Measurements from ENCODE around the gene FNBP1.

FNBP1 gene

DNA sequence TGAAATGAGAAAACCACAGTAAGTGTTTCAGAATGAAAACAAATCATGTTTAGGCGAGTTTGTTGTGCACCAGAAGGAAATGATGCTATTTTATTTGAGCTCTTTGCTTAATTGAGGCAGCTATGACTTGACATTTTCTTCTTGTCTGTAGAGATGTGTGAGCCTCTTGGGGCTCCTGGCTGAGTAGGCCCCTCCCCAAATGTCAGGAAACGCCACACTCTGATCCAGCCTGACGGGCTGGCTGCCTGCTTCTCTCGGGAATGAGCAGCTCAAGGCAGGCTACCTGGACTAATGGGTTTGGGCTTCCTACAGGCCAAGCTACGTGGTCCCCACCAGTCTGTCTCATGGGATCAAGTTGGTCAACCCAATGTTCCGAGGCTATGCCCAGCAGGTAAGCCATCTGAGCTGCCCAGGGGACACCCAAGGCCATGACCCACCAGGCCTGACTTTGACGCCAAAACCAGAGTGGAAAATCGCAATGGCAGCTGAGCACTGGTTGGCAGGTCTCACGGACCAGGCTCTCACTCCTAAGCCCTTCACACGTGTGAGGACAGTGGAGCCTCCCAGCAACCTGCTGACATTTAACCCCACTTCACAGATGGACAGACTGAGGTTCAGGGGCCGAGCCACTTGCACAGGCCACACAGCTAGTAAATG lies 177.9 kb downstream of the FNBP1 start:
- H3K4me3 ChIP-seq (ENCODE audit: low read length): no peak overlapping the region
- TF ChIP-seq, protein P1, sequence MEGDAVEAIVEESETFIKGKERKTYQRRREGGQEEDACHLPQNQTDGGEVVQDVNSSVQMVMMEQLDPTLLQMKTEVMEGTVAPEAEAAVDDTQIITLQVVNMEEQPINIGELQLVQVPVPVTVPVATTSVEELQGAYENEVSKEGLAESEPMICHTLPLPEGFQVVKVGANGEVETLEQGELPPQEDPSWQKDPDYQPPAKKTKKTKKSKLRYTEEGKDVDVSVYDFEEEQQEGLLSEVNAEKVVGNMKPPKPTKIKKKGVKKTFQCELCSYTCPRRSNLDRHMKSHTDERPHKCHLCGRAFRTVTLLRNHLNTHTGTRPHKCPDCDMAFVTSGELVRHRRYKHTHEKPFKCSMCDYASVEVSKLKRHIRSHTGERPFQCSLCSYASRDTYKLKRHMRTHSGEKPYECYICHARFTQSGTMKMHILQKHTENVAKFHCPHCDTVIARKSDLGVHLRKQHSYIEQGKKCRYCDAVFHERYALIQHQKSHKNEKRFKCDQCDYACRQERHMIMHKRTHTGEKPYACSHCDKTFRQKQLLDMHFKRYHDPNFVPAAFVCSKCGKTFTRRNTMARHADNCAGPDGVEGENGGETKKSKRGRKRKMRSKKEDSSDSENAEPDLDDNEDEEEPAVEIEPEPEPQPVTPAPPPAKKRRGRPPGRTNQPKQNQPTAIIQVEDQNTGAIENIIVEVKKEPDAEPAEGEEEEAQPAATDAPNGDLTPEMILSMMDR (conservative IDR thresholded peaks at IDR 0.05; ENCODE audit: low read depth, low read length): no peak
- no peak for DNase-seq (ENCODE audit: low read depth)

DNA sequence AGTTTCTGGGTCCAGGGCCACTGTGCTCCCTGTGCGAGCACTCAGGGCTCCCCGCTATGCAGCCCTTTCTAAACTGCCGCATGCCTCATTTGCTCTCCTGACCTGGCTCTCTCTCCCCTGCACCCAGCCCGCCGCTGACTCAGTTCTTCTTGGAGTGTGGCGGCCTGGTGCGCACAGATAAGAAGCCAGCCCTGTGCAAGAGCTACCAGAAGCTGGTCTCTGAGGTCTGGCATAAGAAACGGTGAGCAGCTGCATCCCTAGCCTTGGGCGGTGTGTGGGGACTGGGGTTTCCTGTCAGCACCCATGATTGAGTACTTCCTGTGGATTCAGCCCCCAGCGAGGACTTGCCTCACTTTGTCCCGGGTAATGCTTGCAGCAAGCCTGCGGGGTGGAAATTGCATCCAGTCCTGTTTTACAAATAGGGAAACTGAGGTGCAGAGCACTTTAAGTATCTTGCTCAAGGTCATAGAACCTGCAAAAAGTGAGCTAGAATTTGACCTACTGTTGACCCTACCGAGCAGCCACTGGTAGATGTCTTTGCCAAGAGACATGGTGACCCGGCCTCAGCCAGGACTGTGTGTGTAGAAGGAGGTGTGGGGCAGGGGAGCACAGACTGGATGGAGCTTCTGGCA lies 179.8 kb downstream of the FNBP1 start:
- TF ChIP-seq, protein P1 (conservative IDR thresholded peaks at IDR 0.05; ENCODE audit: low read depth, low read length): no peak
- DNase-seq (ENCODE audit: low read depth): no peak
- no peak overlapping the region for H3K4me3 ChIP-seq (ENCODE audit: low read length)

DNA sequence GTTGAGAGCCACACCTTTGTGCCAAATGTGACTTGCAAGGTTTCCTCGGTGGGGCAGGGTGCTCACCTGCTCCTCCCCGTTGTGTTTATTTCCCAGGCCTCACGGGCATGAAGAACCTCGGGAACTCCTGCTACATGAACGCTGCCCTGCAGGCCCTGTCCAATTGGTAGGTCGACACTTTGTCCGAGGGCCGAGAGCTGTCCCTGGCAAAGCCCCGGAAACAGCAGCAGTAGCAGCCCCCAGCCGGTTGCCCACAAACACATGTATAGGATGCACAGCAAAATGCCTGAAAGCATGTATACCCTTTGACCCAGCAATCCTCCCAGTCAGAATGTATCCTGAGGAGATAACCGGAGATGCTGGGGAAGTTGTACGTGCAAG lies 181.6 kb downstream of the FNBP1 start:
- no peak for DNase-seq (ENCODE audit: low read depth)
- TF ChIP-seq, protein P1 (conservative IDR thresholded peaks at IDR 0.05; ENCODE audit: low read depth, low read length): no peak
- no peak overlapping the region for H3K4me3 ChIP-seq (ENCODE audit: low read length)

DNA sequence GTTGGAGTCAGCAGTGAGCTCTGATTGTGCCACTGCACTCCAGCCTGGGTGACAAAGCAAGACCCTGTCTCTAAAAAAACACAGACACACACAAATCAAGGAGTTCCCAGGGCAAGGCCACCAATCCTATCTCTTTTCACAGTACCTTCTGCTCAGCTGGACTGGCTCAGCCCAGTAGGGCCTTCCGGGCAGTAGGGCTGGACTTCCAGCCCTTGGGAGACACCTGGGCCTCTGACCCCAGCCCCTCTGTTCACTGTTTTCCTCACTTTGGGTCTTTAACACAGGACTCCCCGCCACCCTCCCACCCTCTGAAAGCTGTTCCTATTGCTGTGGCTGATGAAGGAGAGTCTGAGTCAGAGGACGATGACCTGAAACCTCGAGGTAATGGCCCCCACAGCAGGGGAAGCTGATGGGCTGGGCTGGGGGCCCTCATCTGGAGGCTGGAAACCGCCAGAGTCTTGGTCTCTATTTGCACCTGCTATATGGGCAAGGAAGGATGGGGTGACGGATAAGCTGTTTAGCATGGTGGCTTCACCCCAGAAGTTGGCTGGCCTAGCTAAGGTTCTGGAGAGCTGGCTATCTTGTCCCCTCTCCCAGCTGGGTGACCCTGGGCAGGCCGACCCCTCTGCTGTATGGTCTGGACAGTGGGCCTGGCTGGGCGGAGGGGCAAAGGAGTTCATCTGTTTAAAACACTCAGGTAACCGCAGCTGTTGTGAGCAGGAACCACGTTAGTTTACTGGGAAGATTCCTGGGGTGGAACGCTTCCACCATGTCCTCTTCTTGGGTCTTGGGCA lies 182.1 kb downstream of the FNBP1 start:
- DNase-seq (ENCODE audit: low read depth): no peak
- TF ChIP-seq, protein P1 (conservative IDR thresholded peaks at IDR 0.05; ENCODE audit: low read depth, low read length): no peak
- no peak overlapping the region for H3K4me3 ChIP-seq (ENCODE audit: low read length)

- H3K4me3 ChIP-seq (ENCODE audit: low read length): no peak overlapping the region
- DNase-seq (ENCODE audit: low read depth): no peak
- TF ChIP-seq, protein P1 (conservative IDR thresholded peaks at IDR 0.05; ENCODE audit: low read depth, low read length): no peak
Observed at GRCh38 chr9:129858167-129858962, 184.6 kb downstream of the FNBP1 start.

GRCh38 chr9:129857207-129857606 lies 185.8 kb downstream of the FNBP1 start:
- DNase-seq (ENCODE audit: low read depth): no peak
- no peak overlapping the region for H3K4me3 ChIP-seq (ENCODE audit: low read length)
- TF ChIP-seq, protein P1 (conservative IDR thresholded peaks at IDR 0.05; ENCODE audit: low read depth, low read length): no peak
